ENCODE measurements around the gene NTM. TPM values are rescaled to one million over a fixed set of nuclear protein-coding genes. Genes with fewer than 3 reads are reported as not detected.

NTM gene
- total and polyA plus RNA-seq, 2 donors (not counting 3 experiments of a cell fraction or from before 2014, with no cell fraction given), result 1.00 to 1.1 TPM

DNA sequence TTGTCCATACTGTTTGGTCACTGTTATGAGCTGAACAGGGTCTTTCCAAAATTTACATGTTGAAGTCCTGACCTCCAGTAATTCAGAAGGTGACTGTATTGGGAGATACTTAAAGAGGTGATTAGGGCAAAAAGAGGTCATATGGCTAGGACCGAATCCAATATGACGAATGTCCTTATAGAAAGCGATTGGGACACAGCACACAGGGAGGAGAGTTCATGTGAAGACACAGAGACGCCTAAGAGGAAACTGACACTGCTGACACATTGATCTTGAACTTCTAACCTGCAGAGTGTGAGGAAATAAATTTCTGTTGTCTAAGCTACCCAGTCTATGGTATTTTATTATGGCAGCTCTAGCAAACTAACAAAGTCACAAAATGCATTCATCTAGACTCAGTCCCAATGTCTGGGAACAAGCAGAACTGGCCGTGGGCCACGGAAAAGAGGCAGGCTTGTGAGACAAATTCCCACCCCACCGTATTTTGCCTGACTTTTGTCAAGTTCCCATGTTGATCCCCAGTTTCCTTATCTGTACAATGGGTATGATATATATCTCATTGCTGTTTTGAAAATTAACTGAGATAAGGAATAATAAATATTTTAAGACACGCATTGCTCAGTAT, 295.0 kb downstream of the NTM start:
- H3K27ac ChIP-seq (ENCODE audit: insufficient read depth, low read depth, low read length), result no peak overlapping the region
- CTCF ChIA-PET, result interaction anchor here (0.7 kb wide), 1 partner anchor 9 kb away, joined by 4 read pairs; no protein-coding TSS in a partner anchor
- H3K9ac ChIP-seq (replicated peaks; ENCODE audit: extremely low read depth, insufficient read depth, low read length), result no peak overlapping the region
- no peak for DNase-seq (ENCODE audit: low read depth, low spot score)
- no peak overlapping the region for H3K4me3 ChIP-seq (replicated peaks in 1 of 3; ENCODE audit: insufficient read depth in 1 of 3, low read depth in 1 of 3, low read length in 3 of 3)
- FAIRE-seq, result no peak
- TF ChIP-seq EZH2 (IDR thresholded peaks at IDR 0.05; ENCODE audit: borderline replicate concordance, low read depth, low read length, severe bottlenecking), result no peak
- TF ChIP-seq, protein P1, sequence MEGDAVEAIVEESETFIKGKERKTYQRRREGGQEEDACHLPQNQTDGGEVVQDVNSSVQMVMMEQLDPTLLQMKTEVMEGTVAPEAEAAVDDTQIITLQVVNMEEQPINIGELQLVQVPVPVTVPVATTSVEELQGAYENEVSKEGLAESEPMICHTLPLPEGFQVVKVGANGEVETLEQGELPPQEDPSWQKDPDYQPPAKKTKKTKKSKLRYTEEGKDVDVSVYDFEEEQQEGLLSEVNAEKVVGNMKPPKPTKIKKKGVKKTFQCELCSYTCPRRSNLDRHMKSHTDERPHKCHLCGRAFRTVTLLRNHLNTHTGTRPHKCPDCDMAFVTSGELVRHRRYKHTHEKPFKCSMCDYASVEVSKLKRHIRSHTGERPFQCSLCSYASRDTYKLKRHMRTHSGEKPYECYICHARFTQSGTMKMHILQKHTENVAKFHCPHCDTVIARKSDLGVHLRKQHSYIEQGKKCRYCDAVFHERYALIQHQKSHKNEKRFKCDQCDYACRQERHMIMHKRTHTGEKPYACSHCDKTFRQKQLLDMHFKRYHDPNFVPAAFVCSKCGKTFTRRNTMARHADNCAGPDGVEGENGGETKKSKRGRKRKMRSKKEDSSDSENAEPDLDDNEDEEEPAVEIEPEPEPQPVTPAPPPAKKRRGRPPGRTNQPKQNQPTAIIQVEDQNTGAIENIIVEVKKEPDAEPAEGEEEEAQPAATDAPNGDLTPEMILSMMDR (IDR thresholded peaks at IDR 0.05; ENCODE audit: extremely low read depth in 1 of 2, insufficient read depth in 1 of 2, low read depth in 1 of 2, low read length in 2 of 2), result no peak
- TF ChIP-seq POLR2AphosphoS5 (IDR thresholded peaks at IDR 0.05; ENCODE audit: insufficient read depth, low read depth, low read length), result no peak
- no peak for TF ChIP-seq FOS (IDR thresholded peaks at IDR 0.05; ENCODE audit: borderline replicate concordance, insufficient read depth, low read length)
- TF ChIP-seq MYC (IDR thresholded peaks at IDR 0.05; ENCODE audit: low read depth, low read length), result no peak
- TF ChIP-seq POLR2A (IDR thresholded peaks at IDR 0.05; ENCODE audit: low read depth, low read length), result no peak
- TF ChIP-seq, protein P2, sequence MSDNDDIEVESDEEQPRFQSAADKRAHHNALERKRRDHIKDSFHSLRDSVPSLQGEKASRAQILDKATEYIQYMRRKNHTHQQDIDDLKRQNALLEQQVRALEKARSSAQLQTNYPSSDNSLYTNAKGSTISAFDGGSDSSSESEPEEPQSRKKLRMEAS (IDR thresholded peaks at IDR 0.05; ENCODE audit: insufficient read depth, insufficient read length), result no peak
- TF ChIP-seq JUN (IDR thresholded peaks at IDR 0.05; ENCODE audit: borderline replicate concordance, insufficient read depth, insufficient read length, low read depth), result no peak
- TF ChIP-seq GATA2 (IDR thresholded peaks at IDR 0.05; ENCODE audit: insufficient read depth, insufficient read length, low read depth, low read length), result no peak
- no peaks in the 10 kb centered on the region for H3K4me1 ChIP-seq (ENCODE audit: control insufficient read depth, extremely low read depth, insufficient read depth, low read length)
- POLR2A ChIA-PET, result no interaction called here
- H3K79me2 ChIP-seq (ENCODE audit: control insufficient read depth, insufficient read depth, low read length), result no peaks in the 10 kb centered on the region
- H3K4me2 ChIP-seq (ENCODE audit: insufficient read depth, low read length), result no peak overlapping the region
- dilution Hi-C loops (cut with MboI; ENCODE audit: extremely low pct_ligation_motif_present, low sequenced_read_pairs), result loop anchor here (25.0 kb wide), 1 partner anchor 603 kb away; no protein-coding TSS in a partner anchor
- intact Hi-C loops (cut with micrococcal nuclease), result no loop called here
- no peaks in the 10 kb centered on the region for H3K9me1 ChIP-seq (replicated peaks; ENCODE audit: control insufficient read depth, extremely low read depth, insufficient read depth, low read length)
- peaks cover 0 to 2% of the 10 kb centered on the region in 2 experiments for H3K27me3 ChIP-seq (ENCODE audit: control insufficient read depth in 2 of 2, insufficient read depth in 2 of 2, low read length in 2 of 2)
- H3K9me3 ChIP-seq (replicated peaks; ENCODE audit: control insufficient read depth, insufficient read depth, low read length), result no peaks in the 10 kb centered on the region
- no peak overlapping the region for H2AFZ ChIP-seq (ENCODE audit: low read depth, low read length)
- H3K36me3 ChIP-seq (ENCODE audit: control insufficient read depth in 2 of 2, extremely low read depth in 1 of 2, insufficient read depth in 2 of 2, low read length in 2 of 2), result no peaks in the 10 kb centered on the region
- no TSS peak for BruUV-seq (replicated peaks)
- H4K20me1 ChIP-seq (replicated peaks; ENCODE audit: control insufficient read depth, extremely low read depth, insufficient read depth, low read length), result no peaks in the 10 kb centered on the region

All from endothelial cell of umbilical vein (primary cell).